SK-N-SH treated with all-trans-retinoic acid at 6 μM for 48 hours (cell line): ENCODE data around the gene PGF.

Experiments used
- OSR1 ChIP-seq: fragments of 250-450 bp; sonication (Bioruptor Pico); IDR thresholded peaks from 2 replicates; pipeline ENCODE4 v1.8.0; 2022; ENCODE audit warnings: moderate library complexity, mild to moderate bottlenecking, inconsistent platforms
- PPARA ChIP-seq: fragments of 250-450 bp; sonication (Bioruptor Pico); IDR thresholded peaks from 2 replicates; pipeline ENCODE4 v1.5.0; 2020; ENCODE audit warnings: mild to moderate bottlenecking, borderline replicate concordance
- ZNF70 ChIP-seq: fragments of 450-650 bp; formaldehyde crosslinking; IDR thresholded peaks from 2 replicates; pipeline ENCODE4 v1.5.0; 2020; ENCODE audit warnings: mild to moderate bottlenecking, moderate library complexity

GRCh38 chr14:74979029-74979428, 23.6 kb upstream of the PGF start:
- TF ChIP-seq OSR1 (CRISPR knock-in tag), result no peak
- TF ChIP-seq PPARA, result no peak
- TF ChIP-seq ZNF70 (CRISPR knock-in tag), result no peak
